Ovary (tissue), 9 donors: ENCODE measurements around the gene CEP72. TPM values are rescaled to one million over a fixed set of nuclear protein-coding genes. Genes with fewer than 3 reads are reported as not detected.

ENCODE experiments used
- DNase-seq, 5 donors: peaks; one replicate each; pipeline ENCODE4 v3.0.0-alpha.2; 2019 to 2020
- H3K27ac ChIP-seq, 2 donors: fragments of 200-600 bp; one replicate each; pipeline versions ENCODE4 v1.5.1 to v1.8.0; 2019 to 2022
- H3K27me3 ChIP-seq: fragments of 200-600 bp; one replicate; pipeline ENCODE4 v1.8.0; 2022
- H3K36me3 ChIP-seq: fragments of 200-600 bp; sonication (generic); one replicate; pipeline ENCODE4 v1.5.1; 2019
- H3K4me1 ChIP-seq: one replicate; pipeline ENCODE4 v1.8.1; 2013; ENCODE audit warnings: mild to moderate bottlenecking, moderate library complexity; ENCODE audit not compliant: insufficient read depth
- H3K4me3 ChIP-seq: fragments of 200-600 bp; sonication (generic); one replicate; pipeline ENCODE4 v1.5.1; 2017
- H3K9me3 ChIP-seq, 2 donors: fragments of 200-600 bp in 1 of 2; sonication (generic) in 1 of 2; one replicate each; pipeline versions ENCODE4 v1.5.1 to v1.8.1; 2013 to 2019; ENCODE audit warnings: mild to moderate bottlenecking in 1 of 2, moderate library complexity in 1 of 2
- CTCF ChIP-seq, 3 donors: fragments of 450-650 bp in 2 of 3; fragments of 200-600 bp in 1 of 3; IDR thresholded peaks; one replicate each; pipeline versions ENCODE4 v1.5.1 to v1.8.0; 2016 to 2022; ENCODE audit warnings: antibody characterized with exemption in 3 of 3, mild to moderate bottlenecking in 1 of 3
- EP300 ChIP-seq: sonication (generic); formaldehyde crosslinking; IDR thresholded peaks from one replicate; pipeline ENCODE4 v1.6.1; 2017; ENCODE audit warnings: antibody characterized with exemption
- POLR2A ChIP-seq: fragments of 450-650 bp; IDR thresholded peaks from one replicate; pipeline ENCODE4 v1.6.1; 2017; ENCODE audit warnings: antibody characterized with exemption, mild to moderate bottlenecking, moderate library complexity
- WGBS, 3 donors: extraction: QIAGEN DNeasy Blood & Tissue Kit in 1 of 3; methylation state at CpG; one replicate each; pipeline versions ENCODE4 v1.1.5 to v1.1.7; 2013 to 2017; 5-methylcytosine and 5-hydroxymethylcytosine counted together
- intact Hi-C, 4 donors: fragments of 100-400 bp; cut with DNase I; formaldehyde crosslinking; loops; one replicate each; pipeline versions ENCODE4 v1.11.0 to v1.15.1; 2022 to 2023
- polyA plus RNA-seq, 2 donors: library from polyadenylated mRNA; stranded (reverse); fragments of 200-250 nt in 1 of 2; fragments of 350-450 nt in 1 of 2; fragmentation: Illumina TruSeq in 1 of 2; extraction: RNeasy Lipid Tissue Mini Kit (QIAGEN cat#74804) in 1 of 2; gene quantifications; one replicate each; pipeline ENCODE4 v1.2.3, GENCODE V29; 2013 to 2014
- total RNA-seq, 7 donors: library from RNA; depleted of rRNA in 2 of 7; stranded (reverse); fragments of >200 nt in 2 of 7; fragmentation: NEBNext Ultra II Directional in 3 of 7; extraction: Animal tissue kit (Norgen Biotek cat#: 25700) in 3 of 7; gene quantifications; one replicate each; pipeline versions ENCODE4 v1.1.0 to v1.2.4, GENCODE V29; 2016 to 2023
- donor health status: DM: no; HTN: no; CAD: no; lungs with moderate emphysema.
- donor health status: DM: no; HTN: no; CAD: no.
- donor health status: Bipolar disorder and iron deficiency.
- donor health status: DM: yes; HTN: yes; CAD: no.
- donor health status: DM: no; HTN: no; CAD: no.
- donor health status: DM: yes; HTN: yes; CAD: no.

The CEP72 gene
- total and polyA plus RNA-seq, 9 donors, result 1.6 to 11.2 (median 7.7) TPM

- no peak overlapping the region for H3K4me3 ChIP-seq
- H3K4me1 ChIP-seq, result peaks cover 33% of the 10 kb centered on the region
- WGBS, 3 donors, result 49 to 63% (median 53%) methylated on average over 21 to 33 of the region's 33 CpGs
- no peak for TF ChIP-seq CTCF (IDR thresholded peaks at IDR 0.05)
- no peak for TF ChIP-seq POLR2A
- TF ChIP-seq EP300, result no peak
- no peaks in the 10 kb centered on the region for H3K9me3 ChIP-seq
- H3K27me3 ChIP-seq, result no peaks in the 10 kb centered on the region
- no peak overlapping the region for H3K27ac ChIP-seq
- H3K36me3 ChIP-seq, result no peaks in the 10 kb centered on the region
- DNase-seq, result no peak
- intact Hi-C loops, result loop anchor here (2.0 to 10.0 kb wide), 5 partner anchors 222 to 494 kb away; partner anchors contain the start of genes BRD9 (in 2 of the 4) and TRIP13 (in 2 of the 4)
Measured at GRCh38 chr5:670396-671270, 58.5 kb downstream of the CEP72 start.

- DNase-seq, result peak; percentile 57 to 83 (median 79)
Measured at GRCh38 chr5:671459-672328, 59.6 kb downstream of the CEP72 start.

DNA sequence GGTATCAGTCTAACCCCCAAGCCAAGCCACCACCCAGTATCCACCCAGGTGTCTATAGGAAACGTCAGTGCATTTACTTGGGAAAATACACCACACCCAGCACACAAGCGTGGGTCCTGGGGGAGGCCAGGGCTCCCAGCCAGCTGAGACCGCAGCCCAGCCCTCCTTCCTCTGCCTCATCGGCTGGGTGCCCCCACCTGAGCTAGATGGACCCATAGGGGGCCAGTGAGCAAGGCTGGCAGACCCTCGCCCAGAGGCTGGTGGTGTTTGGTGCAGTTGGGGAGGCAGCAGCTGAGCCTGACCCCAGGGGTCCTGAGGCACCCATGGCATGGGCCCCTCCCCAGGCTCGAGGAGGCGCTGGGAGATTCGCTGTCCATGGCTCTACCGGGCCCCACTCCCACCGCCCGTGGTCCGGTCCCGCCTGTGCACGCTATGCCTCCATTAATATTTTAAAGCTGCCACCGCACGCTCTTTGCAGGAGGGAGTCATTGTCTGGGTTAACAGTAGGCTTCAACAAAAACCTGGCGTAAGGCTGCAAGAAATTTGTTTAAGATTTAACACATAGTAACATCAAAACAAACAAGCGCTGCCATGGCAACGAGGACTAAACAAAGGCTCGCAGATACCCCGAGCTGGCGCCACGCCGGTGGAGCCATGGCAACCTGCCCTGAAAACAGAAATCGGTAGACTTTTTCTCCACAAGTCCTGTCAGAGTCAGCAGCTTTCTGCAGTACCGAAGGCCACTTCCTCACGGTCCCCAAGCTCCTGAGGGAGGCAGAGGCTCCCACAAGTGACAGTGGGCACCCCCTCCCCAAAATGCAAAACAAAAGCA is 60.4 kb downstream of the CEP72 start:
- WGBS, 3 donors, result 1 to 3% (median 2%) methylated on average over 26 to 27 of the region's 27 CpGs
- no peaks in the 10 kb centered on the region for H3K9me3 ChIP-seq
- H3K27me3 ChIP-seq, result no peaks in the 10 kb centered on the region
- intact Hi-C loops, result loop anchor here (5.0 to 10.0 kb wide), 4 partner anchors 220 to 492 kb away; partner anchors contain the start of genes BRD9 (in 2 of the 4) and TRIP13 (in 2 of the 4)
- TF ChIP-seq POLR2A (no peak), EP300 (no peak), CTCF (IDR thresholded peaks at IDR 0.05) (no peak)
- peak; percentile 87 to 94 (median 93) for DNase-seq
- H3K4me1 ChIP-seq, result peaks cover 33% of the 10 kb centered on the region
- H3K27ac ChIP-seq, result no peak overlapping the region
- no peak overlapping the region for H3K4me3 ChIP-seq
- no peaks in the 10 kb centered on the region for H3K36me3 ChIP-seq

More at GRCh38 chr5:671459-672328, 59.6 kb downstream of the CEP72 start:
- H3K27ac ChIP-seq, result no peak overlapping the region
- 7 to 10% (median 7%) methylated on average over 26 to 27 of the region's 27 CpGs for WGBS, 3 donors
- H3K27me3 ChIP-seq, result no peaks in the 10 kb centered on the region
- peaks cover 33% of the 10 kb centered on the region for H3K4me1 ChIP-seq
- H3K4me3 ChIP-seq, result no peak overlapping the region
- no peaks in the 10 kb centered on the region for H3K9me3 ChIP-seq
- intact Hi-C loops, result loop anchor here (2.0 to 10.0 kb wide), 5 partner anchors 221 to 493 kb away; partner anchors contain the start of genes BRD9 (in 2 of the 4) and TRIP13 (in 2 of the 4)
- no peaks in the 10 kb centered on the region for H3K36me3 ChIP-seq
- TF ChIP-seq CTCF (IDR thresholded peaks at IDR 0.05), result peak; percentile 85 to 88 (median 86)
- no peak for TF ChIP-seq POLR2A
- no peak for TF ChIP-seq EP300
